ENCODE data around the gene PEX11B. TPM values are rescaled to one million over a fixed set of nuclear protein-coding genes. Genes with fewer than 3 reads are reported as not detected.

PEX11B gene
- total RNA-seq, 1 donor from 2014 or later = 27.5 TPM

DNA sequence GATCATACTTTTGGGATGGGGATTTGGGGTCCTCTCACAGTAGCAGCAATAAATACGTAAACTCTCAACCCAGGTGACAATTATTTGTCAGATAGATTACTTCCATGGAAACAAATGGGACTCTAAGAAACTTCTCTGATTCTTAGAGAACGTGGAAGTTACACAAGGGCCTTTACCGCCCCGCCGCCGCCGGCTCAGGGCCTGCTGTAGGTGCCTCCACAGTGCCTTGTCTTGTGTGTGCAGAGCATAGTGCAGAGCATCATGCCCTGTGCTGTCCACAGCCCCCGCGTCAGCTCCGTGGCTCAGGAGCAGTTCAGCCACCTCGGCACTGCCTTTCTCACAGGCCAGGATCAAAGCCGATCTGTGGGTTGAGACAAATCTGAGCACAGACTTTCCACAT is 43.9 kb downstream of the PEX11B start:
- no peak for DNase-seq (ENCODE audit: low read depth in 2 of 2)

GRCh38 chr1:145871994-145872924 is 46.3 kb downstream of the PEX11B start:
- DNase-seq (ENCODE audit: low read depth in 2 of 2) = peak in 1 of 2 donors; percentile 22

DNA sequence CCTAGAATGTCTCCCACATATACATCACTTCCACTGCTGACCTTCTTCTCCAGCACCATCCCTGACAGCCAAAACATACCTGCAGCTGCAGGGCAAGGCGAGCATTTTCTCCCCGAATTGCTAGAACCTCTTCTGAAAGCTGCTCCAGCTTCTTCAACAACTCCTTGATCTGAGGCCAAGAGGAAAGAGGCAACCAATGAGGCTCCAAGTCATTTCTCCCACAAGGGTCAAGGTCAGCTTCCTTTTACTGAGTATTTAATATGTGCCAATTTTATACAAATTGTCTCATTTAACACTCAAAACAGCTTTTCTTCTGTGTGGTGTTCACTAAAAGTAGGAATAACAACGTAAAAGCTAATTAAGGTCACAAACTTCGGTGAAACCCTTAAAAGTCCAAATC is 50.3 kb downstream of the PEX11B start:
- no peak for DNase-seq (ENCODE audit: low read depth in 2 of 2)

- no peak for DNase-seq (ENCODE audit: low read depth in 2 of 2)
Measured at GRCh38 chr1:145863282-145864018, 55.1 kb downstream of the PEX11B start.

Other genes with a start within 250 kb of the PEX11B start
- 0.13 TPM in 1 of 2 replicates, not detected in the other for gene PDZK1, start 211.3 kb downstream of the PEX11B start, total RNA-seq
- gene CD160, start 199.2 kb downstream of the PEX11B start, total RNA-seq = not detected in 2 replicates
- gene RNF115, start 94.6 kb downstream of the PEX11B start, total RNA-seq = 10.4 and 12.8 TPM in 2 replicates
- 21.2 and 25.7 TPM in 2 replicates for gene POLR3C, start 94.5 kb downstream of the PEX11B start, total RNA-seq
- 1.9 and 2.8 TPM in 2 replicates for gene NUDT17, start 73.1 kb downstream of the PEX11B start, total RNA-seq
- gene PIAS3, start 59.6 kb downstream of the PEX11B start, total RNA-seq = 4.5 and 6.4 TPM in 2 replicates
- under 0.01 TPM in 2 replicates for gene ANKRD35, start 32.9 kb downstream of the PEX11B start, total RNA-seq
- gene ITGA10, start 8.7 kb downstream of the PEX11B start, total RNA-seq = 1.6 and 4.9 TPM in 2 replicates
- gene RBM8A, start 8.8 kb upstream of the PEX11B start, total RNA-seq = 60.6 and 82.2 TPM in 2 replicates
- gene LIX1L, start 39.3 kb upstream of the PEX11B start, total RNA-seq = 21.1 and 26.0 TPM in 2 replicates
- gene ANKRD34A, start 45.9 kb upstream of the PEX11B start, total RNA-seq = under 0.01 TPM in 2 replicates
- gene POLR3GL, start 46.0 kb upstream of the PEX11B start, total RNA-seq = 12.4 and 12.6 TPM in 2 replicates
- 47.5 and 53.2 TPM in 2 replicates for gene TXNIP, start 77.9 kb upstream of the PEX11B start, total RNA-seq
- gene HJV, start 103.0 kb upstream of the PEX11B start, total RNA-seq = not detected in 2 replicates
- gene NBPF10, start 226.1 kb upstream of the PEX11B start, total RNA-seq = 0.51 and 0.89 TPM in 2 replicates

Measured in dermis microvascular lymphatic vessel endothelial cell (primary cell).